Epithelial cell of esophagus (primary cell): ENCODE data around the gene IGF2BP2.

ENCODE experiments used
- DNase-seq: peaks from one replicate; pipeline ENCODE4 v3.0.0; 2010; ENCODE audit warnings: low read depth
- H3K4me3 ChIP-seq: 2 replicates; pipeline ENCODE4 v1.5.1; 2011; ENCODE audit warnings: mild to moderate bottlenecking, low read length, control low read depth
- CTCF ChIP-seq: IDR thresholded peaks from 2 replicates; pipeline ENCODE4 v1.5.1; 2011; ENCODE audit warnings: low read depth, mild to moderate bottlenecking, low read length, control low read depth, inconsistent platforms; ENCODE audit not compliant: insufficient read depth; ENCODE audit errors: missing control alignments

Gene IGF2BP2

GRCh38 chr3:185631508-185632206, 193.2 kb downstream of the IGF2BP2 start:
- peak; percentile 16 for DNase-seq
- no peak for TF ChIP-seq CTCF
- no peak overlapping the region for H3K4me3 ChIP-seq

GRCh38 chr3:185631108-185631507, 193.7 kb downstream of the IGF2BP2 start:
- DNase-seq, result peak; percentile 9
- no peak for TF ChIP-seq CTCF
- H3K4me3 ChIP-seq, result no peak overlapping the region

GRCh38 chr3:185630182-185630622, 194.6 kb downstream of the IGF2BP2 start:
- H3K4me3 ChIP-seq, result no peak overlapping the region
- no peak for TF ChIP-seq CTCF
- peak; percentile 33 for DNase-seq

- H3K4me3 ChIP-seq, result no peak overlapping the region
- DNase-seq, result peak; percentile 9
- TF ChIP-seq CTCF, result no peak
These were observed 195.2 kb downstream of the IGF2BP2 start for GRCh38 chr3:185629554-185630181.

- TF ChIP-seq CTCF, result no peak
- H3K4me3 ChIP-seq, result no peak overlapping the region
- no peak for DNase-seq
These were observed 199.1 kb downstream of the IGF2BP2 start for GRCh38 chr3:185625784-185626183.

- H3K4me3 ChIP-seq, result no peak overlapping the region
- TF ChIP-seq CTCF, result no peak
- no peak for DNase-seq
These were observed 200.7 kb downstream of the IGF2BP2 start for GRCh38 chr3:185623939-185624665.

- no peak for TF ChIP-seq CTCF
- no peak overlapping the region for H3K4me3 ChIP-seq
These were observed 211.8 kb downstream of the IGF2BP2 start for GRCh38 chr3:185613016-185613415.

More at GRCh38 chr3:185613016-185613415, 211.8 kb downstream of the IGF2BP2 start:
- DNase-seq, result no peak
